ENCODE results near the gene VPS37B. TPM values are rescaled to one million over a fixed set of nuclear protein-coding genes. Genes with fewer than 3 reads are reported as not detected.

Gene VPS37B
- total and polyA plus RNA-seq, 2 of the 8 experiments (the other 6 are each of a cell fraction or from before 2014, with no cell fraction given) = 11.9 to 15.7 TPM

GRCh38 chr12:122848471-122849351 is 47.2 kb downstream of the VPS37B start (continued):
- no peak for TF ChIP-seq BRCA1 (IDR thresholded peaks at IDR 0.05; ENCODE audit: low read depth, low read length)

Data from H1 (cell line).